ENCODE measurements around the gene PPP1R13L.
A peak's percentile ranks its signal among the peaks of the same experiment; 100 is the strongest.
"Not testable (repeated sequence)": the region's sequence is repeated elsewhere in the genome, so short reads cannot be mapped to it uniquely, and the experiment has no call there.

PPP1R13L gene

GRCh38 chr19:45429896-45430295 is 25.0 kb upstream of the PPP1R13L start:
- not testable (repeated sequence) for DNase-seq, ATAC-seq

GRCh38 chr19:45428384-45429231 is 23.7 kb upstream of the PPP1R13L start:
- no peak for ATAC-seq
- DNase-seq = peak; percentile 51

- ATAC-seq (peak; percentile 71), DNase-seq (peak; percentile 66)
Measured at GRCh38 chr19:45424191-45425058, 19.6 kb upstream of the PPP1R13L start.

GRCh38 chr19:45423589-45424190 is 18.8 kb upstream of the PPP1R13L start, which contains the start of gene ERCC1:
Gene ERCC1, minus strand, starts transcription at chr19:45423917. Its CDS starts 543 bp downstream, at chr19:45423374.
- DNase-seq (peak; percentile 95), ATAC-seq (peak; percentile 79)

- ATAC-seq = no peak
- no peak for DNase-seq
Measured at GRCh38 chr19:45423033-45423588, 18.2 kb upstream of the PPP1R13L start.

GRCh38 chr19:45421947-45422498 is 17.2 kb upstream of the PPP1R13L start:
- ATAC-seq = no peak

GRCh38 chr19:45420871-45421270 is 16.0 kb upstream of the PPP1R13L start:
- DNase-seq (no peak), ATAC-seq (no peak)

More at GRCh38 chr19:45421947-45422498, 17.2 kb upstream of the PPP1R13L start:
- DNase-seq = no peak

GRCh38 chr19:45420356-45420755 is 15.5 kb upstream of the PPP1R13L start:
- ATAC-seq = no peak

GRCh38 chr19:45419895-45420294 is 15.0 kb upstream of the PPP1R13L start:
- ATAC-seq (no peak), DNase-seq (no peak)

More at GRCh38 chr19:45420356-45420755, 15.5 kb upstream of the PPP1R13L start:
- no peak for DNase-seq

- DNase-seq = no peak
- ATAC-seq = no peak
Measured at GRCh38 chr19:45419396-45419795, 14.5 kb upstream of the PPP1R13L start.

- no peak for ATAC-seq
- DNase-seq = no peak
Measured at GRCh38 chr19:45418802-45419201, 13.9 kb upstream of the PPP1R13L start.

GRCh38 chr19:45417151-45417550 is 12.3 kb upstream of the PPP1R13L start:
- DNase-seq (no peak), ATAC-seq (no peak)

- DNase-seq (no peak), ATAC-seq (no peak)
Measured at GRCh38 chr19:45414468-45414867, 9.6 kb upstream of the PPP1R13L start.

- ATAC-seq (no peak), DNase-seq (no peak)
Measured at GRCh38 chr19:45413497-45413896, 8.6 kb upstream of the PPP1R13L start.

- not testable (repeated sequence) for DNase-seq, ATAC-seq
Measured at GRCh38 chr19:45410330-45410729, 5.5 kb upstream of the PPP1R13L start.

GRCh38 chr19:45409557-45409920 is 4.7 kb upstream of the PPP1R13L start:
- no peak for ATAC-seq

GRCh38 chr19:45408830-45409556 is 4.1 kb upstream of the PPP1R13L start:
- no peak for ATAC-seq
- no peak for DNase-seq

More at GRCh38 chr19:45409557-45409920, 4.7 kb upstream of the PPP1R13L start:
- no peak for DNase-seq

GRCh38 chr19:45408121-45408520 is 3.3 kb upstream of the PPP1R13L start:
- ATAC-seq (no peak), DNase-seq (no peak)

GRCh38 chr19:45407585-45407984 is 2.7 kb upstream of the PPP1R13L start:
- not testable (repeated sequence) for DNase-seq, ATAC-seq

GRCh38 chr19:45407091-45407375 is 2.2 kb upstream of the PPP1R13L start:
- DNase-seq (no peak), ATAC-seq (no peak)
